CD4-positive, alpha-beta memory T cell (primary cell): ENCODE data around the gene NFKB1. TPM values are rescaled to one million over a fixed set of nuclear protein-coding genes. Genes with fewer than 3 reads are reported as not detected.
A peak's percentile ranks its signal among the peaks of the same experiment; 100 is the strongest.

ENCODE experiments used
- CTCF ChIA-PET: fragments of 350-600 bp; sonication (Branson Sonifier 250); formaldehyde crosslinking; loops from one replicate; lab custom pipeline; 2021; ENCODE audit warnings: inconsistent platforms; ENCODE audit not compliant: partially characterized antibody; lab: Charles Lee
- POLR2A ChIA-PET: fragments of 350-600 bp; sonication (Branson Sonifier 250); formaldehyde crosslinking; loops from one replicate; lab custom pipeline; 2021; ENCODE audit not compliant: partially characterized antibody; lab: Charles Lee
- DNase-seq, 5 donors: peaks; one replicate each; pipeline versions ENCODE4 v3.0.0 to v3.0.0-alpha.2; 2020 to 2022; ENCODE audit warnings: mixed read lengths in 1 of 5
- H3K27ac ChIP-seq: one replicate; pipeline ENCODE4 v1.7.0; 2013; ENCODE audit warnings: low read depth, low read length
- H3K27me3 ChIP-seq: 2 replicates; pipeline ENCODE4 v1.7.0; 2013; ENCODE audit warnings: mild to moderate bottlenecking, low read length, moderate library complexity; ENCODE audit not compliant: insufficient read depth
- H3K36me3 ChIP-seq: 2 replicates; pipeline ENCODE4 v1.7.0; 2013; ENCODE audit warnings: mild to moderate bottlenecking, low read length, moderate library complexity; ENCODE audit not compliant: insufficient read depth
- H3K4me1 ChIP-seq: 2 replicates; pipeline ENCODE4 v1.7.0; 2013; ENCODE audit warnings: mild to moderate bottlenecking, low read length, moderate library complexity; ENCODE audit not compliant: insufficient read depth
- H3K4me3 ChIP-seq, 2 donors: one replicate each; pipeline ENCODE4 v1.7.0; 2013; ENCODE audit warnings: low read length in 2 of 2, mild to moderate bottlenecking in 1 of 2
- H3K9me3 ChIP-seq, 2 donors: one replicate each; pipeline ENCODE4 v1.7.0; 2013; ENCODE audit warnings: low read length in 2 of 2, control low read depth in 1 of 2; ENCODE audit not compliant: control insufficient read depth in 1 of 2
- H3K27ac Mint-ChIP-seq, 7 donors: one replicate each; pipeline ENCODE4 v1.8.0; 2020 to 2021; ENCODE audit warnings: mixed read lengths in 7 of 7, mild to moderate bottlenecking in 6 of 7, inconsistent platforms in 3 of 7, moderate library complexity in 3 of 7
- H3K27me3 Mint-ChIP-seq, 2 donors: one replicate each; pipeline ENCODE4 v1.8.0; 2020 to 2021; ENCODE audit warnings: mixed read lengths in 2 of 2
- H3K36me3 Mint-ChIP-seq, 2 donors: one replicate each; pipeline ENCODE4 v1.8.0; 2020 to 2021; ENCODE audit warnings: mixed read lengths in 2 of 2, inconsistent platforms in 1 of 2, mild to moderate bottlenecking in 1 of 2
- H3K4me1 Mint-ChIP-seq, 4 donors: one replicate each; pipeline ENCODE4 v1.8.0; 2020 to 2021; ENCODE audit warnings: mixed read lengths in 4 of 4, mild to moderate bottlenecking in 1 of 4
- H3K4me3 Mint-ChIP-seq, 8 donors: one replicate each; pipeline ENCODE4 v1.8.0; 2020 to 2021; ENCODE audit warnings: mixed read lengths in 8 of 8, mild to moderate bottlenecking in 7 of 8, moderate library complexity in 6 of 8, inconsistent platforms in 3 of 8
- H3K9me3 Mint-ChIP-seq, 8 donors: one replicate each; pipeline ENCODE4 v1.8.0; 2020 to 2021; ENCODE audit warnings: mixed read lengths in 8 of 8, mild to moderate bottlenecking in 5 of 8, inconsistent platforms in 3 of 8, moderate library complexity in 1 of 8
- intact Hi-C: fragments of 100-400 bp; cut with micrococcal nuclease; formaldehyde crosslinking; loops from one replicate; pipeline ENCODE4 v1.15.1; 2023
- polyA plus RNA-seq, 2 donors: library from polyadenylated mRNA; unstranded; fragments of 300-500 nt; fragmentation: Illumina TruSeq; gene quantifications; one replicate each; pipeline ENCODE4 v1.2.3, GENCODE V29; 2021
- total RNA-seq, 2 experiments: library from RNA; stranded (reverse); gene quantifications; one replicate each; pipeline ENCODE4 v1.2.3, GENCODE V29; 2021

The NFKB1 gene
- total and polyA plus RNA-seq, 4 experiments from 2014 or later = 16.6 to 84.9 (median 70.9) TPM

DNA sequence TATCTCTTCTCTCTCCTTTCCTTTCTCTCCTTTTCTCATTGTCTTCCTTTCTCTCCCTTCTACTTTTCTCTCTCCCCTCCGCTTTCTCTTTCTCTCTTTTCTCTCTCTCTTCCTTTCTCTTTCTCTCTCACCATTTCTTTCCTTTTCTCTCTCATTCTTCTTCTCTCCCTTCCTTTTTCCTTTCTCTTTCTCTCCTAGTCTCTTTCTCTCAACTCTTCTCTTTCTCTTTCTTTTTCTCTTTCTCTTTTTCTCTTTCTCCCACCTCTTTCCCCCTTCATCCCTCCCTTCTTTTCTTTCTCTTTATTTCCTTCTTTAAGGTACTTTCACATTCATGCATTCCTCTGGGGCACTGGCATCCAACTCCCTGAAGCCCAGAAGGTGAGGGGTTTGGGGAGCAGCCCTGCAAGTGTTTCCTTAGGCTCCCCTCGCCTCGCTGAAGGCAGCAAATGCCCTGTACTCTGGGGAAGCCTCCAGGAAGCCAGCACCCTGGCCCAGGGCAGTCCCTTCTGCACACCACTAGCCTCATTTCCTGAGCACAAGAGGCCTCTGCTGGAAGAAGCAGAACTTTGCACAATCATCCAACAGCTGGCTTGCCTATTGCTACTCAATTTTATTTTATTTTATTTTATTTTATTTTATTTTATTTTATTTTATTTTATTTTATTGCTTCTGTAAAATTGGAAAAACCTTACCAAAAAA is 124.2 kb downstream of the NFKB1 start:
- Mint-ChIP-seq H3K27ac (peak overlapping the region; percentile 82 to 93 (median 89)), H3K4me1 (peaks cover 31 to 90% (median 53%) of the 10 kb centered on the region in 4 donors), H3K9me3 (peaks cover 0 to 1% (median 0%) of the 10 kb centered on the region in 8 donors), H3K27me3 (no peaks in the 10 kb centered on the region), H3K36me3 (peaks cover 0 to 2% of the 10 kb centered on the region in 2 donors), H3K4me3 (peak overlapping the region in 7 of 8 donors; percentile 15 to 89 (median 79))
- H3K4me1 ChIP-seq = peaks cover 43% of the 10 kb centered on the region
- H3K36me3 ChIP-seq = no peaks in the 10 kb centered on the region
- intact Hi-C loops = loop anchor here (1.0 to 5.0 kb wide), 8 partner anchors 11 to 1278 kb away; partner anchors contain the start of genes BDH2, PPP3CA and SLC39A8
- H3K27me3 ChIP-seq = no peaks in the 10 kb centered on the region
- peak overlapping the region in 1 of 2 donors; percentile 32 for H3K4me3 ChIP-seq
- ChIA-PET POLR2A (interaction anchor here (0.6 to 4.4 kb wide), 5 partner anchors 9 to 202 kb away, joined by 3 to 19 read pairs (median 5); partner anchors contain the start of gene UBE2D3), CTCF (interaction anchor here (0.6 to 5.3 kb wide), 24 partner anchors 8 to 475 kb away, joined by 3 to 67 read pairs (median 4); partner anchors contain the start of genes BDH2 and MANBA)
- no peak overlapping the region for H3K27ac ChIP-seq
- H3K9me3 ChIP-seq = no peaks in the 10 kb centered on the region
- peak; percentile 70 to 80 (median 76) for DNase-seq

DNA sequence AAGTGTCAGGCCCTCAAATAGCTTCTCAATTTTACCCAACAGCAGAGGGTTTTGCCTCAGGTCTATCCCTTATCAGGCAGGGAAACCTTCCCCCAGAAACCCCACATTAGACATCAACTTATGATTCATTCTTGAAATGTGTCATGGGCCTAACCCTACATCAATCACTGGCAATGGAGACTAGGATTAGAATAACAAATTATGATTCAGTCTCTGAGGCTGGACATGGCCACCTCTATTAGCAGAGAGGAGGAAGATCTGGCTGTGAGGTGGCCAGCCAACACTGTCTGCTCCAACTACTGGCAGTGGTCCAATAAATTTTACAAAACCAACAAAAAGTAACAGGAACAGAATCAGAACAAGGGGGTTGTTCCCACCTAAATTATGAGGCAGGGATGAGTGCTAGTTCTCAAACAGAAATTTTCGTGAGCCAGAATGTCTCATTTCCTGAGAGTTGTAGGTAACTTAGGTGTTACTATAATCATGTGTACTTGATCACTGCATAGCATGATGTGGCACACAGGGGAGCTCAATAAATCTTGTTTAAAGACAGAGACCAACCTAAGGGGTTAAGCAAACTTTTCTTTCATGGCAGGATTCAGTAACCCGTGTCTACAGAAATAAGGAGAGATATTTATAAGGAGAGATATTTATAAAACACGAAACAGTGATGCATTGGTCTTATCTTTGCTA is 126.8 kb downstream of the NFKB1 start:
- intact Hi-C loops = loop anchor here (1.0 to 5.0 kb wide), 2 partner anchors 381 to 1281 kb away; partner anchors contain the start of gene PPP3CA
- DNase-seq = peak in 1 of 5 donors; percentile 49
- H3K27me3 ChIP-seq = no peaks in the 10 kb centered on the region
- Mint-ChIP-seq H3K27ac (peak overlapping the region in 5 of 7 donors; percentile 35 to 93 (median 81)), H3K9me3 (no peaks in the 10 kb centered on the region), H3K4me3 (peak overlapping the region in 4 of 8 donors; percentile 13 to 71 (median 38)), H3K36me3 (peaks cover 8 to 13% of the 10 kb centered on the region in 2 donors), H3K27me3 (no peaks in the 10 kb centered on the region), H3K4me1 (peaks cover 47 to 94% (median 65%) of the 10 kb centered on the region in 4 donors)
- no peaks in the 10 kb centered on the region for H3K36me3 ChIP-seq
- POLR2A ChIA-PET = interaction anchor here (0.6 to 6.8 kb wide), 7 partner anchors 12 to 241 kb away, joined by 4 to 78 read pairs (median 5); partner anchors contain the start of genes CISD2 and UBE2D3
- H3K4me1 ChIP-seq = peaks cover 66% of the 10 kb centered on the region
- no peak overlapping the region for H3K27ac ChIP-seq
- CTCF ChIA-PET = interaction anchor here (0.6 to 5.3 kb wide), 10 partner anchors 9 to 472 kb away, joined by 3 to 67 read pairs (median 3); partner anchors contain the start of gene BDH2
- H3K4me3 ChIP-seq = no peak overlapping the region
- H3K9me3 ChIP-seq = no peaks in the 10 kb centered on the region

DNA sequence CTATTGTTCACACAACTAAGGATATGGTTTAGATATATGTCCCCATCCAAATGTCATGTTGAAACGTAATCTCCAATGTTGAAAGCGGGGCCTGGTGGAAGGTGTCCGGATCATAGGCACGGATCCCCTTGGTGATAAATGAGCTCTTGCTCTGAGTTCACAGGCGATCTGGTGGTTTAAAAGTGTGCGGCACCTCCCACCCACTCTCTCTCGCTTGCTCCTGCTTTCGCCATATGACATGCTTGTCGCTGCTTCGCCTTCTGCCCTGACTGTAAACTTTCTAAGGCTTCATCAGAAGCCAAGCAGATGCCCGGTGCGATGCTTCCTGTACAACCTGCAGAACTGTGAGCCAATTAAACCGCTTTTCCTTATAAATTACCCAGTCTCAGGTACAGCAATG is 128.5 kb downstream of the NFKB1 start:
- Mint-ChIP-seq H3K9me3 (no peaks in the 10 kb centered on the region), H3K4me1 (peaks cover 49 to 81% (median 64%) of the 10 kb centered on the region in 4 donors), H3K4me3 (peak overlapping the region; percentile 2 to 87 (median 60)), H3K27ac (peak overlapping the region; percentile 35 to 97 (median 93)), H3K27me3 (no peaks in the 10 kb centered on the region), H3K36me3 (peaks cover 13 to 16% of the 10 kb centered on the region in 2 donors)
- intact Hi-C loops = loop anchor here (2.0 to 5.0 kb wide), 4 partner anchors 133 to 1282 kb away; partner anchors contain the start of genes CISD2, MANBA and PPP3CA
- Histone ChIP-seq H3K27me3 (no peaks in the 10 kb centered on the region), H3K36me3 (no peaks in the 10 kb centered on the region), H3K4me1 (peaks cover 66% of the 10 kb centered on the region), H3K9me3 (no peaks in the 10 kb centered on the region), H3K27ac (no peak overlapping the region), H3K4me3 (peak overlapping the region in 1 of 2 donors; percentile 15)
- POLR2A ChIA-PET = interaction anchor here (0.7 to 6.8 kb wide), 11 partner anchors 10 to 1282 kb away, joined by 3 to 78 read pairs (median 11); partner anchors contain the start of genes CISD2, MANBA, NFKB1 and PPP3CA
- DNase-seq = peak in 1 of 5 donors; percentile 39
- CTCF ChIA-PET = interaction anchor here (1.0 to 1.8 kb wide), 6 partner anchors 24 to 380 kb away, joined by 3 to 9 read pairs (median 4); no protein-coding TSS in a partner anchor

DNA sequence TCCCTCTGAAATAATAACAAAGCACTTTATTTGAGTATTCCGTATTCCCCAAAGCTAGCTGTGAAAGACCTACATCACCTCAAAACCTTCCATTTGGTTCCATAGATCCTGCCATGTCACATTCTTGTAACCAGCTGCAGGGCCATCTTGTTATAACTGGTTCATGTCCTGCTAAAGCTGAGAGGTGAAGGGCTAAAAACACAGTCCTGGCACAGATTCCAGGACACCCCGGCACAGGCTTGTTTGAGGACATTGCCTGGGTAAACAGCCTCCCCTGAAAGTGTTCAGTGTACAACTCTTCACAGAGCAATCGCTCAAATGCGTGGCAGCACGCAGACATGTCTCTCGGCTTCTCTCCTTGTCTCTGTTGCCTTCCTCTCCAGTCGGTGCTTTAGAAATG is 130.5 kb downstream of the NFKB1 start:
- ChIA-PET POLR2A (interaction anchor here (0.6 to 6.8 kb wide), 8 partner anchors 9 to 287 kb away, joined by 3 to 78 read pairs (median 9); partner anchors contain the start of genes MANBA, NFKB1, SLC39A8 and UBE2D3), CTCF (interaction anchor here (1.2 to 1.7 kb wide), 5 partner anchors 11 to 377 kb away, joined by 3 to 8 read pairs (median 3); no protein-coding TSS in a partner anchor)
- intact Hi-C loops = loop anchor here (2.0 to 5.0 kb wide), 3 partner anchors 131 to 237 kb away; partner anchors contain the start of genes CISD2 and MANBA
- peaks cover 43 to 73% (median 57%) of the 10 kb centered on the region in 4 donors for H3K4me1 Mint-ChIP-seq
- H3K36me3 Mint-ChIP-seq = peaks cover 22 to 27% of the 10 kb centered on the region in 2 donors
- peak overlapping the region; percentile 61 to 97 (median 85) for H3K27ac Mint-ChIP-seq
- H3K27me3 Mint-ChIP-seq = no peaks in the 10 kb centered on the region
- no peaks in the 10 kb centered on the region for H3K9me3 Mint-ChIP-seq
- Histone ChIP-seq H3K4me1 (peaks cover 52% of the 10 kb centered on the region), H3K4me3 (no peak overlapping the region), H3K27me3 (no peaks in the 10 kb centered on the region), H3K27ac (peak overlapping the region; percentile 57), H3K9me3 (no peaks in the 10 kb centered on the region), H3K36me3 (no peaks in the 10 kb centered on the region)
- peak overlapping the region in 3 of 8 donors; percentile 9 to 31 (median 20) for H3K4me3 Mint-ChIP-seq
- peak in 1 of 5 donors; percentile 37 for DNase-seq

DNA sequence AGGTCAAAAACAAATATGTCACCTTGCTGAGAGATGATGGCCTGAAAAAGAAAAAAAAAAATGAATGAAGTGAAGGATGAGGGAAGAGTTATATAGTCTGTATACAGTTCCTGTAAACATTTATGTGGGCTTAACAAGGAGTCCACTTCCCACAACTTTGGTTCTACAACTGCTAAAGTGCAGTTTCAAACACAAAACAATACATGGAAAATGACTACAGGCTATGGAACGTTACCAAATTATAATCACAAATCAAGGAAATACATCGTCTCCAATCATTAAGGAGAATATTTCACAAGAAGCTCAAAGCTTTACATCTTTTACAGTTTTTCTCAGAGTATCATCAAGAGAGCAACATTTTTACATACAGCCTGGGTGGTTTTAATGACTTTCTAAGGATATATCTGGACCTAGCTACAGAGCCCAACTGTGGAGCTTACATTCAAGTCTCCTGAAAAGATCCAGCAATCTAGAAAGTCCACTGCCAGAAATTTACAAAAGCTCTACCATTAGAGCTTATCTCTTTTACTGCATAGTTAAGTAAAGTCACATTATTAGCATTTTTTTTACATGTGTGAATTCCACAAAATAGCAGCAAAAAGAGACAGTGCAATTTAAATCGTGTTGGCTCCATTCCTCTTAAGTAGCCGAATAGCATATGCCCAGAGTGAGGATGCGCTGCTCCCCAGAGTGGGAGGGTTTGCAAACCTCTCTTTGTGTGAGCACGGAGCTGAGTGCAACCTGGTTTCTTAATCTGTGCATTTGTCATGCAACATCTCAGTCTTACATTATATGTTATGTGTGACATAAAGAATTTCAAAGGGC is 131.3 kb downstream of the NFKB1 start:
- POLR2A ChIA-PET = interaction anchor here (0.6 to 6.8 kb wide), 6 partner anchors 9 to 194 kb away, joined by 3 to 78 read pairs (median 8); partner anchors contain the start of genes MANBA, NFKB1 and UBE2D3
- peaks cover 42 to 67% (median 55%) of the 10 kb centered on the region in 4 donors for H3K4me1 Mint-ChIP-seq
- H3K4me3 ChIP-seq = no peak overlapping the region
- H3K9me3 Mint-ChIP-seq = no peaks in the 10 kb centered on the region
- H3K27ac Mint-ChIP-seq = peak overlapping the region; percentile 35 to 97 (median 85)
- CTCF ChIA-PET = interaction anchor here (1.1 to 1.7 kb wide), 4 partner anchors 9 to 377 kb away, joined by 3 to 8 read pairs (median 4); no protein-coding TSS in a partner anchor
- H3K4me3 Mint-ChIP-seq = peak overlapping the region in 1 of 8 donors; percentile 31
- DNase-seq = no peak
- no peaks in the 10 kb centered on the region for H3K36me3 ChIP-seq
- H3K27me3 Mint-ChIP-seq = no peaks in the 10 kb centered on the region
- peaks cover 27 to 31% of the 10 kb centered on the region in 2 donors for H3K36me3 Mint-ChIP-seq
- H3K9me3 ChIP-seq = no peaks in the 10 kb centered on the region
- H3K4me1 ChIP-seq = peaks cover 52% of the 10 kb centered on the region
- intact Hi-C loops = loop anchor here (5.0 kb wide), 1 partner anchor 130 kb away; the partner anchor contains the start of gene MANBA
- peak overlapping the region; percentile 57 for H3K27ac ChIP-seq
- H3K27me3 ChIP-seq = no peaks in the 10 kb centered on the region
